HEK293 (cell line): ENCODE data around the gene PCED1A.

Source experiments
- CTCF ChIA-PET: fragments of 350-600 bp; formaldehyde crosslinking; extraction: SDS; loops from one replicate; lab custom pipeline; 2021; ENCODE audit warnings: antibody characterized with exemption; lab: Yijun Ruan, JAX
- POLR2A ChIA-PET: fragments of 300-600 bp; formaldehyde crosslinking; extraction: SDS; loops from one replicate; lab custom pipeline; 2020; ENCODE audit warnings: antibody characterized with exemption, inconsistent platforms; lab: Yijun Ruan, JAX
- H3K27ac ChIP-seq: fragments of 200-500 bp; sonication (Bioruptor generic); 2 replicates; pipeline ENCODE4 v1.5.1; 2014; ENCODE audit warnings: low read depth, low read length, control low read depth, inconsistent platforms; ENCODE audit errors: extremely low read depth
- H3K36me3 ChIP-seq, 2 experiments: fragments of 200-500 bp in 1 of 2; sonication (Bioruptor generic) in 1 of 2; 1 replicate in 1 of 2; 2 replicates in 1 of 2; pipeline ENCODE4 v1.5.1; 2014 to 2017; ENCODE audit warnings: inconsistent platforms in 2 of 2, low read length in 2 of 2; ENCODE audit not compliant: control insufficient read depth in 2 of 2, insufficient read depth in 1 of 2
- H3K4me1 ChIP-seq: fragments of 200-500 bp; sonication (Bioruptor generic); 2 replicates; pipeline ENCODE4 v1.5.1; 2014; ENCODE audit warnings: mild to moderate bottlenecking, low read length, inconsistent platforms; ENCODE audit not compliant: control insufficient read depth, insufficient read depth
- H3K4me3 ChIP-seq: 2 replicates; pipeline ENCODE4 v1.5.1; 2011; ENCODE audit warnings: low read depth, mild to moderate bottlenecking, control low read depth, low read length, moderate library complexity
- H3K9me3 ChIP-seq: fragments of 200-500 bp; sonication (Bioruptor generic); 2 replicates; pipeline ENCODE4 v1.5.1; 2014; ENCODE audit warnings: low read depth, low read length, inconsistent platforms; ENCODE audit not compliant: control insufficient read depth, insufficient read depth
- HOXA7 ChIP-seq: sonication (generic); formaldehyde crosslinking; IDR thresholded peaks from 2 replicates; pipeline ENCODE4 v1.8.1; 2022; ENCODE audit warnings: missing genetic modification reagents, borderline replicate concordance
- HOXD13 ChIP-seq: sonication (generic); formaldehyde crosslinking; IDR thresholded peaks from 2 replicates; pipeline ENCODE4 v1.8.0; 2022; ENCODE audit warnings: missing genetic modification reagents, borderline replicate concordance
- KLF1 ChIP-seq: fragments of 450-650 bp; formaldehyde crosslinking; IDR thresholded peaks from 2 replicates; pipeline ENCODE4 v1.5.1; 2016; ENCODE audit warnings: missing biosample characterization, missing genetic modification characterization
- KLF7 ChIP-seq: fragments of 450-650 bp; formaldehyde crosslinking; IDR thresholded peaks from 2 replicates; pipeline ENCODE4 v1.5.1; 2016; ENCODE audit warnings: missing biosample characterization, missing genetic modification characterization, borderline replicate concordance
- MZF1 ChIP-seq: fragments of 450-650 bp; formaldehyde crosslinking; IDR thresholded peaks from 2 replicates; pipeline ENCODE4 v1.5.1; 2017; ENCODE audit warnings: missing biosample characterization, missing genetic modification characterization, borderline replicate concordance
- OVOL3 ChIP-seq: fragments of 450-650 bp; formaldehyde crosslinking; IDR thresholded peaks from 2 replicates; pipeline ENCODE4 v1.5.1; 2016; ENCODE audit warnings: missing biosample characterization, missing genetic modification characterization
- PBX3 ChIP-seq: sonication (generic); formaldehyde crosslinking; IDR thresholded peaks from 2 replicates; pipeline ENCODE4 v1.8.1; 2022; ENCODE audit warnings: mild to moderate bottlenecking, moderate library complexity, missing genetic modification reagents
- SP7 ChIP-seq: fragments of 450-650 bp; formaldehyde crosslinking; IDR thresholded peaks from 2 replicates; pipeline ENCODE4 v1.5.1; 2016; ENCODE audit warnings: missing biosample characterization, missing genetic modification characterization
- TCF7L2 ChIP-seq: IDR thresholded peaks from 2 replicates; pipeline ENCODE4 v1.6.1; 2011; ENCODE audit warnings: low read depth, mild to moderate bottlenecking, inconsistent platforms, low read length, moderate library complexity, borderline replicate concordance
- ZEB2 ChIP-seq: fragments of 450-650 bp; formaldehyde crosslinking; IDR thresholded peaks from 2 replicates; pipeline ENCODE4 v1.5.1; 2016; ENCODE audit warnings: missing biosample characterization, missing genetic modification characterization
- ZFP41 ChIP-seq: fragments of 450-650 bp; formaldehyde crosslinking; IDR thresholded peaks from 2 replicates; pipeline ENCODE4 v1.5.1; 2016; ENCODE audit warnings: missing biosample characterization, missing genetic modification characterization, borderline replicate concordance
- ZNF174 ChIP-seq: fragments of 450-650 bp; formaldehyde crosslinking; IDR thresholded peaks from 2 replicates; pipeline ENCODE4 v1.5.0; 2017; ENCODE audit warnings: missing biosample characterization, mild to moderate bottlenecking, missing genetic modification characterization
- ZNF175 ChIP-seq: fragments of 450-650 bp; formaldehyde crosslinking; IDR thresholded peaks from 2 replicates; pipeline ENCODE4 v1.5.1; 2016; ENCODE audit warnings: missing biosample characterization, missing genetic modification characterization
- ZNF202 ChIP-seq: fragments of 450-650 bp; formaldehyde crosslinking; IDR thresholded peaks from 2 replicates; pipeline ENCODE4 v1.5.1; 2016; ENCODE audit warnings: missing biosample characterization, missing genetic modification characterization, borderline replicate concordance
- ZNF214 ChIP-seq: fragments of 450-650 bp; formaldehyde crosslinking; IDR thresholded peaks from 2 replicates; pipeline ENCODE4 v1.5.1; 2017; ENCODE audit warnings: missing biosample characterization, mild to moderate bottlenecking, missing genetic modification characterization, borderline replicate concordance
- ZNF23 ChIP-seq: fragments of 450-650 bp; formaldehyde crosslinking; IDR thresholded peaks from 2 replicates; pipeline ENCODE4 v1.5.1; 2016; ENCODE audit warnings: missing biosample characterization, missing genetic modification characterization, borderline replicate concordance
- ZNF239 ChIP-seq: fragments of 450-650 bp; formaldehyde crosslinking; IDR thresholded peaks from 2 replicates; pipeline ENCODE4 v1.5.1; 2016; ENCODE audit warnings: missing biosample characterization, missing genetic modification characterization
- ZNF24 ChIP-seq: fragments of 450-650 bp; formaldehyde crosslinking; IDR thresholded peaks from 2 replicates; pipeline ENCODE4 v1.5.1; 2016; ENCODE audit warnings: missing biosample characterization, missing genetic modification characterization
- ZNF391 ChIP-seq: fragments of 450-650 bp; formaldehyde crosslinking; IDR thresholded peaks from 2 replicates; pipeline ENCODE4 v1.5.1; 2016; ENCODE audit warnings: low read depth, missing biosample characterization, missing genetic modification characterization, borderline replicate concordance
- ZNF426 ChIP-seq: fragments of 450-650 bp; formaldehyde crosslinking; IDR thresholded peaks from 2 replicates; pipeline ENCODE4 v1.5.1; 2017; ENCODE audit warnings: missing biosample characterization, missing genetic modification characterization, mild to moderate bottlenecking, inconsistent platforms, moderate library complexity
- ZNF510 ChIP-seq: fragments of 450-650 bp; formaldehyde crosslinking; IDR thresholded peaks from 2 replicates; pipeline ENCODE4 v1.5.1; 2018; ENCODE audit warnings: mild to moderate bottlenecking, missing genetic modification characterization, missing biosample characterization; ENCODE audit not compliant: insufficient replicate concordance
- ZNF585B ChIP-seq: fragments of 450-650 bp; formaldehyde crosslinking; IDR thresholded peaks from 2 replicates; pipeline ENCODE4 v1.5.1; 2016; ENCODE audit warnings: missing biosample characterization, missing genetic modification characterization
- ZNF610 ChIP-seq: fragments of 450-650 bp; formaldehyde crosslinking; IDR thresholded peaks from 2 replicates; pipeline ENCODE4 v1.5.1; 2016; ENCODE audit warnings: missing biosample characterization, missing genetic modification characterization, borderline replicate concordance
- ZNF707 ChIP-seq: fragments of 450-650 bp; formaldehyde crosslinking; IDR thresholded peaks from 2 replicates; pipeline ENCODE4 v1.5.1; 2016; ENCODE audit warnings: missing biosample characterization, missing genetic modification characterization
- TF ChIP-seq, protein P1 (sequence below): fragments of 450-650 bp; formaldehyde crosslinking; IDR thresholded peaks from 2 replicates; pipeline ENCODE4 v1.5.1; 2016; ENCODE audit warnings: missing biosample characterization, missing genetic modification characterization
- TF ChIP-seq, protein P2 (sequence below): fragments of 450-650 bp; formaldehyde crosslinking; IDR thresholded peaks from 2 replicates; pipeline ENCODE4 v1.5.1; 2016; ENCODE audit warnings: missing biosample characterization, missing genetic modification characterization

The PCED1A gene

DNA sequence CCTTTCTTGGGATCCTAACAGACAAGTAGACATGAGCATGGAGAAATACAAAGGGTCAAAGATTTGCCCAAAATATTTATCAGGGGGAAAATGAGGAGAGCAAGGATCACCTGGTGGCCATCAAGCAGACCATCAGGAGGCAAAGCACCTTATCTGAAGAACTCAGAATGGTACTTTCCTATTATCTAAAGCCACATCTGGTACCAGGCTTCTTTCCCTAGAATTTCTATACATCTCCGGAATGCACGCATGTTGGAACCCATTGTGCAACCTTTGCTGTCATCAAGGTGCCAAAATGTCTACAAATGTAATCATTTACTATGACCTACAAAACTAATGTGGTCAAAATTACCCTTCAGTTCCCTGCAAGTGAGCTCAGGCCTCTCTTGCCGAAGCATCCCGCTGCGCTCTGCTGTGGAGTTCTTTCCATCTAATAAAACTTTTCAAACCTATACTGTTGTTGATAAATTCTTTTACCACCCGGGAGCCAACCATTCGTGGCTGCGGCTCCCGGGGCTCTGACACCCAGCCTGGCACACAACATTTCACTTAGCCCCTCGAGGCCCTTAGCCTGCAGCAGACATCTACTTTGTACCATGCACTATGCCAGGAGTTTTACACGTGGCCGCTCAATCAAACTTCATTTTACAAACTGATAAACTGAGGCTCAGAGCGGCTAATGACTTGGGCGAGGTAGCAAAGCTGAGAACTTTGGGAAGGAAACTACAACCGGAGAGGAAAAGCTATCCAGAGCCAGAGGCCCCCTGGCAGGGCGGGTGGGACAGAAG is 36.2 kb downstream of the PCED1A start:
- POLR2A ChIA-PET, result no interaction called here
- H3K4me3 ChIP-seq, result no peak overlapping the region
- TF ChIP-seq, protein P1, sequence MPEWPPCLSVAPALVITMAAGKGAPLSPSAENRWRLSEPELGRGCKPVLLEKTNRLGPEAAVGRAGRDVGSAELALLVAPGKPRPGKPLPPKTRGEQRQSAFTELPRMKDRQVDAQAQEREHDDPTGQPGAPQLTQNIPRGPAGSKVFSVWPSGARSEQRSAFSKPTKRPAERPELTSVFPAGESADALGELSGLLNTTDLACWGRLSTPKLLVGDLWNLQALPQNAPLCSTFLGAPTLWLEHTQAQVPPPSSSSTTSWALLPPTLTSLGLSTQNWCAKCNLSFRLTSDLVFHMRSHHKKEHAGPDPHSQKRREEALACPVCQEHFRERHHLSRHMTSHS (tag by site-specific recombination), result no peak
- TF ChIP-seq TCF7L2, result no peak
- TF ChIP-seq ZNF239, result no peak
- TF ChIP-seq ZNF707 (tag by site-specific recombination), result no peak
- TF ChIP-seq ZNF202 (tag by site-specific recombination), result no peak
- no peak for TF ChIP-seq OVOL3
- TF ChIP-seq SP7 (tag by site-specific recombination), result no peak
- TF ChIP-seq, protein P2, sequence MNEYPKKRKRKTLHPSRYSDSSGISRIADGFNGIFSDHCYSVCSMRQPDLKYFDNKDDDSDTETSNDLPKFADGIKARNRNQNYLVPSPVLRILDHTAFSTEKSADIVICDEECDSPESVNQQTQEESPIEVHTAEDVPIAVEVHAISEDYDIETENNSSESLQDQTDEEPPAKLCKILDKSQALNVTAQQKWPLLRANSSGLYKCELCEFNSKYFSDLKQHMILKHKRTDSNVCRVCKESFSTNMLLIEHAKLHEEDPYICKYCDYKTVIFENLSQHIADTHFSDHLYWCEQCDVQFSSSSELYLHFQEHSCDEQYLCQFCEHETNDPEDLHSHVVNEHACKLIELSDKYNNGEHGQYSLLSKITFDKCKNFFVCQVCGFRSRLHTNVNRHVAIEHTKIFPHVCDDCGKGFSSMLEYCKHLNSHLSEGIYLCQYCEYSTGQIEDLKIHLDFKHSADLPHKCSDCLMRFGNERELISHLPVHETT (tag by site-specific recombination), result no peak
- no peak for TF ChIP-seq KLF7 (tag by site-specific recombination)
- no peak for TF ChIP-seq PBX3 (CRISPR knock-in tag)
- TF ChIP-seq ZEB2 (tag by site-specific recombination), result no peak
- TF ChIP-seq MZF1 (tag by site-specific recombination), result no peak
- TF ChIP-seq ZNF391 (tag by site-specific recombination), result no peak
- no peak for TF ChIP-seq ZNF23
- CTCF ChIA-PET, result no interaction called here
- H3K4me1 ChIP-seq, result no peaks in the 10 kb centered on the region
- no peaks in the 10 kb centered on the region for H3K9me3 ChIP-seq
- no peaks in the 10 kb centered on the region for H3K36me3 ChIP-seq
- no peak overlapping the region for H3K27ac ChIP-seq

- H3K4me1 ChIP-seq, result 0 out of 2 replicates have a peak, but pooled peaks cover 3% of the 10 kb centered on the region
- no peaks in the 10 kb centered on the region for H3K9me3 ChIP-seq
- H3K27ac ChIP-seq, result no peak overlapping the region
- CTCF ChIA-PET, result interaction anchor here (0.6 to 1.5 kb wide), 3 partner anchors 17 to 63 kb away, joined by 3 to 4 read pairs (median 4); no protein-coding TSS in a partner anchor
- H3K36me3 ChIP-seq, result peaks cover 0 to 17% of the 10 kb centered on the region in 2 experiments; a peak in 1 of 3 replicates
- POLR2A ChIA-PET, result interaction anchor here (1.3 kb wide), 1 partner anchor 11 kb away, joined by 3 read pairs; no protein-coding TSS in a partner anchor
- no peak overlapping the region for H3K4me3 ChIP-seq
- TF ChIP-seq HOXA7 (CRISPR knock-in tag) (no peak), ZFP41 (tag by site-specific recombination) (no peak), HOXD13 (CRISPR knock-in tag) (no peak), ZNF214 (tag by site-specific recombination) (no peak), ZNF24 (tag by site-specific recombination) (no peak), ZNF585B (tag by site-specific recombination) (no peak), ZNF239 (no peak), ZNF510 (tag by site-specific recombination) (no peak), ZNF426 (no peak), KLF1 (tag by site-specific recombination) (no peak), ZNF610 (tag by site-specific recombination) (no peak), ZNF175 (tag by site-specific recombination) (no peak), ZNF174 (tag by site-specific recombination) (no peak)
Observed at GRCh38 chr20:2801286-2801728, 39.1 kb downstream of the PCED1A start.
